Middle frontal gyrus (tissue), 1 donor: ENCODE data around the gene OLFML2B.

ENCODE experiments used
- DNase-seq: peaks from one replicate; pipeline ENCODE4 v3.0.0-alpha.2; 2015; ENCODE audit warnings: low spot score; ENCODE audit errors: extremely low spot score

Gene OLFML2B

DNA sequence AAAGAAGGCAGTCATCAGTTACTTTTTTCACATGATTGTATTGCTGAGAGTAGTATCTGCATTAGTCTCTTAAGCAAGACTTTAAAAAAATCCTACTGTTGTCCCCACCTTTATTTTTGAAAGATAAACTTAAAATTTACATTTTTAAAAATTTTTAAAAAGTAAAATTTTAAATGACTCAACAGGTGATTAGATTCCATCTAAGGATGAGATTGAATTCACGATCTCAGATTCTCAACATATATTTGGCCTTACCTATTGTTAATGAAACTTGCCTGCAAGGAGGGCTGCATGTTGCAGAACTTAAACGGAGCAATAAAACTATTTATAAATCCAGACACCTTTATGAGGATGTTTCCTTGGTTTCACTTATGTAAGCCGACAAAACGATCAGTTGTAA is 75.2 kb downstream of the OLFML2B start:
- no peak for DNase-seq

DNA sequence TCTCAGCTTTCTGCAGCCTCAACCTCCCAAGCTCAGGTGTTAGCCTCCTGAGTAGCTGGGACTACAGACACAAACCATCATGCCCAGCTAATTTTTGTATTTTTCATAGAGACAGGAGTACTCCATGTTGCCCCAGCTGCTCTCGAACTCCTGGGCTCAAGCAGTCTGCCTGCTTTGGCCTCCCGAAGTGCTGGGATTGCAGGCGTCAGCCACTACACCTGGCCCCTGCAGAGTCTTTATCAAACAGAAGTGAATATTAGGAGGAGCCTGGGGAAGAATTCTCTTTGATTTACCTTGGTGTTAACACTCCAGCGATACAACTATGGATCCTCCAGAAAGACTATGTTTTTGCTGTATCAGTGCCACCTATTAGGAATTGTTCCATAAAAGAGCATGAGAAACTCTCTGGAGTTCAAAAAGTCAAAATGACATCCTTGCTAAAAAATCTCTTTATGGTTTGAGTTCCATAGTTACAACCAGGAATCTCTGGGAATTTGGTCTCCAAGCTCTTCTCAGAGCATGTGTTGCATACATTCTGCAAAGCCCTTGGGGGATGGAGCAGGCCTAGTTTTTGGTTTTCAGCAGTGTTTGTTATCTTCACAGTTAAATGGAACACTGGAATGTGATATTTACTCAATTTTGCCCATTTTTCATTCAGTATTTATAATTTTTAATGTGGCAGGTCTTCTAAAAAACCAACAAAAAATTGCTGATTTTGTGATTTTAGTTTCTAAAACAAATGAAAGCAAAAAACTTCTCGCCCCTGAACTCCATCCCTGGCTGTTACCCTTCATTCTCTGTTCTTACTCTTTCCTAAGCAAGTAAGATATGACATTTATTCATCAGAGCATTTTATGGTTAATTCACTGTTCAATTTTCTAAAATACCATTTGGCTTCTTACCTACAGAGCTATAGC is 77.3 kb downstream of the OLFML2B start:
- no peak for DNase-seq

DNA sequence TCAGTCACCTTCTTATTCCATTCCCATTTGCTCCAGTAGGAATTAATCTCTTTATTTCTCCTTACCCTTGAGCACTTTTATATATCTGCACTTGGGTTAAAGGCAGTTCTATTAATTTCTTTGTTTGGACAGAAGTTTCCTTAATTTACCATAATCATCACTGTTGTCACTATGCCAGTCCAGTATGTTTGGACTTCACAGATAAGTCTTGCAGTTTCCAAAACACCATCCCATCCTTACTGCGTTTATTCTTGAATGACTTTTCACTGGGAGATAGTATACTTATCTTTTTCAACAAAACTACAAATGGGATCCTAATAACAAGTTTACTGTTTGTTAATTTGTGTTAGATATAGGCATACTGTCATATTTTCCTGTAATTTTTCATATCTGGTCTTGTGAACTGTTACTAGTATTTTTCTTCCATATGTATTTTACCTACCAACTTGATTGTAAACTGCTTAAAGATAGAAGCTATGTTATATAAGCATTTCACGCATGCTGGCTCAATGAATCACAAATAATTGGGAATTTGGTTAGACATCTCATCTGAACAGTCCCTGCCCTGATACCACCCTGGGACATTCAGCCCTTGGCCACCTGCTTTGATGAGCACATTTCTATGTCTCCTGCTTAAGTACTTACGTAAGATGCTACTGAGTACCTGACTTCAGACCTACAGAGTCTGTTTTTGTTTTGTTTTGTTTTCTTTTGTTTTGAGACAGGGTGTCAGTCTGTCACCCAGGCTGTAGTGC is 78.2 kb downstream of the OLFML2B start:
- no peak for DNase-seq

DNA sequence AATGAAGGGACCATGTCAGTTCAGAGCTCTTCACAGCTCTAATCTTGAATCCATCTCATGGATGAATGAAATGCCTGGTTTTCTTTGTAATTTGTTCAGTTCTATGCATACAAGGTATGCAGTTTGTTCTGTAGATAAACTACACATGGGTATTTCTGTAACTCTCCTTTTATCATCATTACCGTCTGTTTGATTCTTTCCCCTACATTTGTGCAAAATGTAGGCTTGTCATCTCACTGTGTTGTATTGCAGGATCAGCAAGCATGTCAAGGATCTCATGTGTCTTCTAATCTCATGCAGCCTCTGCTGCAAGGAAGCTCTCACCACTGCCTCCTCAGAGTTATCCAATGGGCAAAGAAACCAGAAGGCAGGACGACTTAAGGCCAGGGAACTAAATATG is 79.3 kb downstream of the OLFML2B start:
- no peak for DNase-seq

DNA sequence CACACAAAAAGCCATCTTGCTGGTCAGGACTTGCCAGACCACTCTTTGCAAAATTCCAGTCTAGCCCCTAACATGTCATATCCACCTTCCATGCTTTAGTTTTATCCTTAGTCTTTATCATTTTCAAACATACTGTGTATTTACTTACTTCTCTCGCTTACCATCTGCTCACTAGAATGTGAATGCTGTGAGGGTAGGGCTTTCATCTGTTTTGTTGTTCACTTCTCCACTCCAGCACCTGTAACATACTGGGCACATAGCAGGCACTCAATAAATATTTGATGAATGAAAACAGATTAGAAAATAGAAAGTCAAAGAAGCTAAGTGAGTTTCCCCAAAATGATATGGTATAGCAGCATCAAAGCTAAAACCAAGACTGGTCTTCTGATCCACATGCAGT is 79.9 kb downstream of the OLFML2B start:
- DNase-seq, result no peak

DNA sequence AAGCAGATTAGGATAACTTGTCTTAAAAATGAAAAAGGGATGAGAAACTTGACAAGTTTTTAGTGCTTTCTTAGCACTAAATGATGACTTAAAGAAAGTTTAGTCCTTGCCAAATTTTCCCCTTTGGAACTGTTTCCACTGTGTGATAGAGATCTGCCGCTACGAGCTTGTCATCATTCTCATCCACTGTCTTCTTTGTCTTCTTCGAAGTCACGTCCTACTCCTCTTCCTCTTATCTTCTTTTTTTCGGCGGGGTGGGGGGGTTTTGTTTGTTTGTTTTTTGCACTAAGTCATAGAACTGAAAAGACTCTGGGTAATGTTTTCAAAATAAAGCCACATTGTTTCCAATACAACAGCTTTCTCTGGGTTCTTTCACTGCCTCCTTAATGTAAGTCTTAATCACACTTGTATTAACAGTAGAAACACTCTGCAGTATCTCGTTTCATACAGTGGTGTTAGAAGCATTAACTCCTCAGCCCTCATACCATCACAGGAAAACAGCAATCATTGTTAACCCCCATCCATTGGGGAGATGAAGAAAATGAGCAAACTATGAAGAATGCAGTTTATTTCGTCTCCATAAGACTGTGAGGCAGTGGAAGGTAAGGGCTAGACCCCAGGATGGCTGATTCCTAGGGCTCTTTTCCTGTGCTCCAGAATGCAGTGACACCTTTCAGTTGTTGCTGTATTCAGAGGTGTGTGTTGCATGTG is 81.8 kb downstream of the OLFML2B start:
- no peak for DNase-seq

DNA sequence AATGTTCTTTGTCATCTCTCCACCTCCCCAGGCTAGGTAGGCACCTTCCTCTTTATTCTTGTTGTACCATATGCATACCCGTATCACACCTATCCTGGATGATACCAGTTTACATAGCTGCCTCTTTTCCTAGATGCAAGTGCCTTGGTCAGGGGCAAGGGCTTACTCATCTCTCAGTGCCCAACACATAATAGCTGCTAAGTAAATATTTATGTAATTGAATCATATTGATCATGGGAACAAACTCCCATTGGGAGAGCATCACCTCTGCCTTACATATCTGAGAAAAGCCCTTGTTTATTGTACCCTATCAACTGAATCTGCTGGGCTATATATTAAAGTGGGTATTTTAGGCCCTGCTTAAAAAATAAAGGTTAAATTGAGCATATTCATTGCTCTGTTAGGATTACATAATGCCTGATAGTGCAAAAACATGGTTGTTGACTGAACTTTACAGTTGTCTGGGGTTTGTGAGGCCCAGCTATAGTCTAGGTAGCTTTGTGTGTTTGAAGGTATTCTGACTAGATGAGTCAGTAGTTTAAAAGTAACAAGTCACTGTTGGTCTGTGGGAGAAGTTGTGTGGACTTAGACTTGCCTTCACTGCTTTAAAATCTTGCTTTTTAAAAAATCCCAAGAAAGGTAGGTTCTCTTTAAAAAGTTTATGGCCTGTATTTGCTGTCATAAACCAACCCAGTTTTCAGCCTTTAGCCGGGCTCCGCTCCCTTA is 82.6 kb downstream of the OLFML2B start:
- no peak for DNase-seq

DNA sequence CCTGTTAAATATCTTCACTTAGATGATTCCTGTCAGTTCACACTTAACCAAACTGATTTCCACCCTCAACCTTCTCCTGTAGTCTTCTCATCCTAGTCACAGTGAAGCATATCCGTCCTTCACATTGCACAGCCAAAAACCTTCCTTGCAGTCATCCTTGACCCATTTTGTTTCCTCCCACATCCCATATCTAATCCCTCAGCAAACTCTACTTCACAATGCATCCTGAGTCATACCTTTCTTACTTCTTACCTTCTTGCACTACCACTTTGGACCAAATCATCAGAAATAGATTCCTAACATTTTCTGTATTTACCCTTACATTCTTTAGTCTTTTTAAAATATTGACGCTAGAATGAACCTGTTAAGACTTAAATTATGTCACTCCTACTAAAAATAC is 86.9 kb downstream of the OLFML2B start:
- DNase-seq, result no peak

DNA sequence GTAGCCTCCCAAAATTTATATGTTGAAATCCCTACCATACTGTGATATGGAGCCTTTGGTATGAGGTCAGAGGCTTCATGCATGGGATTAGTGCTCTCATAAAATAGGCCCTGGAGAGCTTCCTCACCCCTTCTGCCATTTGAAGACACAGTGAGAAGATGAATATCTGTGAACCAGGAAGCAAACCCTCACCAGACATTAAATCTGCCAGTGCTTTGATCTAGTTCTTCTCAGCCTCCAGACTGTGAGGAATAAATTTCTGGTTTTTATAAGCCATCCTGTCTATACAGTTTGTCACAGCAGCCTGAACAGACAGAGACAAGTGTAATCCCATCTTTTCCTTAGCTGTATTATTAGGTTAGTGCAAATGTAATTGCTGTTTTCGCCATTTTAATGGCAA is 88.4 kb downstream of the OLFML2B start:
- no peak for DNase-seq

DNA sequence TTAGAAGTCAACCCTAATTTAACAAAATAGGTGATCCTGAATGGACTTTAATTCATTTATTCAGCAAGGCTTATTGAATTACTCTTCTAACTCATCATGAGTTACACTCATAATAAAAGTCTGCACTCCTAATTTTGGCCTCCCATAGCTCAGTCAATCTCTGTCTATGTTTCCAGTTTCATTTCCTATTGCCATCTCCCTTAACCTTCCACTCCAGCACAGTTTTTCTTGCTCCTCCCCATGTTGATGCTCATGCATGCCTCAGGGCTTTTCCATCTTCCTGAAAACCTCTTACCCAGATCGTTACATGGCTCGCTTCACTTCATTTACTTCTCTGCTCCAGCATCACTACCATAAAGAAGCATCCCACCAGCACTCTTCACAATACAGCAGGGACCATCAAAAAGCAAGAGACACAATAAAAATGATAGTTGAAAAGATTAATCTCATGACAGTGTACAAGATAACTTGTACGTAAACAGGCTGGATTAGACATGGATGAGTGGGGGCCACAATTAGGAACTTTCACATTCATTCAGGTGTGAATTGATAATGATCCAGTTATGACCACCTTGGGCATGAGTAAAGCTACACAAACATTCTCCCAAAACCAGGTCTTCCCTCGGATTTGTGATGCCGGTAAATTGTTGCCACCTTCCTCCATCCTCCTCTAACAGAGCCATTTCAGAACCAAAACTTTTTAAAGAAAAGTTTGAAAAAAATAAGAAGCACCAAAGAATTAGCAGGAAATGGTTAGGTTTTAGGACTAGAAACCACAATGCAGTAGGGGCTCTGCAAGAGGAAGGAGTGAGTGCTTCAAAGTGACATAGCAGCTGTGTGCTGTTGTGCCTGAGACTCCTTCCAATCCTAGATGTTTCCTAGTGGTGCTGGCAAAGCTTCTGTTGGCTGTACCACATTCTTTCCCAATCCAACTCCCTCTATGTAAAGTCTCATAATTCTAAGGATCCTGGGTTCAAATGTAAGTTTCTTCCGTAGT is 89.8 kb downstream of the OLFML2B start:
- DNase-seq, result no peak
